ENCODE data around the gene CYGB. TPM values are rescaled to one million over a fixed set of nuclear protein-coding genes. Genes with fewer than 3 reads are reported as not detected.

The CYGB gene
- total and polyA plus RNA-seq, 9 of the 15 experiments (the other 6 are each of a cell fraction or from before 2014, with no cell fraction given): 0.08 to 0.95 (median 0.18) TPM; not detected in 5

DNA sequence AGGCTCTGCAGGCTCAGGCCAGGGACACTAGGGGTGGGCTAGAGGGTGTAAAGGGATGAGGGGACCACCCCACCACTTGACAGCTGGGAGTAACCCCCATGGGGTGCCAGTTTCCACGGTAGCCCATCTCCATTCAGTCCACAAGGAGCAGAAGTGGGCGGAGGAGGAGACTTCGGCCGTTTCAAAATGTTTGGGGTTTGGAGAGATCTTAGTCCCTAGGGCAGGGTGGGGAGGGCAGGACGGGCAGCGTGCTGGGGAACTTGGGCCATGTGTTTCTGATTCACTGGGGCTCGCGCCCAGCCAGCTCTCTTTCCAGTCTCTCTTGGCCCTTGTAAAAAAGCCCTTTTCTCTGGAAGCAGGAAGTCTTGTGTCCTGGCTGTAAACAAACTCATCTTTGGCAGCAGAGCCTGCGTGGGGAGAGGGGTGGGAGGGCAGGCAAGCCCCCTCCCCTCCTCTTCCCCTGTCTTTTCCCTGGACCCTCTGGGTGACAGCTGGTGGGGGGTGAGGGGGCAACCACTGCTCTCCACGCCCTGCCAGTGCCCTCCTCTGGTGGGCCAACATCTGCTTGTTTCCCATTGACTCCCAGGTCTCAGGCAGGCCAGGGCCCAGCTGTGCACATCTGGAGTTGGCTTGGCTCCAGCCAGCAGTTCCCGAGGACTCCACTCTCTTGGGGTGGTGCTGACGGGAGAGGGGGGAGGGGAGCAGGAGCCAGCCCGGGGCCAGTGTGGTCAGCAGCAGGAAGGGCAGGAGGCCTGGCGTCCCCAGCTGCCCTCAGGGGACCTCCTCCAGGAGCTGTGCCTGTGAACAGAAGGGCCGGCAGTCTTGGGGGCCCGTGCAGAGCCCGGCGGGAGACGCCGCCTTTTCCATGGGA is 8.1 kb downstream of the CYGB start (continued):
- TF ChIP-seq CHD4 (IDR thresholded peaks at IDR 0.05; ENCODE audit: insufficient read depth, insufficient replicate concordance, low read depth, low read length, poor library complexity, severe bottlenecking) (no peak), XRCC3 (IDR thresholded peaks at IDR 0.05) (no peak), HLTF (IDR thresholded peaks at IDR 0.05) (no peak), SAP30 (IDR thresholded peaks at IDR 0.05; ENCODE audit: borderline replicate concordance, insufficient read depth, low read depth, low read length, poor library complexity, severe bottlenecking) (no peak), KDM5B (IDR thresholded peaks at IDR 0.05; ENCODE audit: insufficient replicate concordance, low read depth, low read length) (peak; percentile 39), TARDBP (IDR thresholded peaks at IDR 0.05) (no peak), ZKSCAN8 (CRISPR knock-in tag; IDR thresholded peaks at IDR 0.05) (no peak; the same call in 1 of the 2 replicates), RNF2 (IDR thresholded peaks at IDR 0.05) (no peak; the same call in 1 of the 2 replicates), PURB (CRISPR knock-in tag; IDR thresholded peaks at IDR 0.05; ENCODE audit: low read depth) (no peak), PML (IDR thresholded peaks at IDR 0.05; ENCODE audit: low read length) (no peak), SREBF2 (CRISPR knock-in tag; IDR thresholded peaks at IDR 0.05) (no peak), ZFX (CRISPR knock-in tag; IDR thresholded peaks at IDR 0.05) (peak; percentile 50; the same call in 1 of the 2 replicates), PPARD (CRISPR knock-in tag; IDR thresholded peaks at IDR 0.05) (no peak), CBX2 (IDR thresholded peaks at IDR 0.05; ENCODE audit: insufficient read depth, low read length, poor library complexity, severe bottlenecking) (no peak), ZBTB17 (CRISPR knock-in tag; IDR thresholded peaks at IDR 0.05) (no peak), SMARCE1 (IDR thresholded peaks at IDR 0.05) (no peak), WHSC1 (IDR thresholded peaks at IDR 0.05; ENCODE audit: low read length) (no peak), TEAD4 (IDR thresholded peaks at IDR 0.05; ENCODE audit: low read length) (no peak), TEAD4 (CRISPR knock-in tag; IDR thresholded peaks at IDR 0.05; ENCODE audit: borderline replicate concordance) (no peak), SLC30A9 (CRISPR knock-in tag; IDR thresholded peaks at IDR 0.05) (no peak), BRD9 (IDR thresholded peaks at IDR 0.05; ENCODE audit: low read depth, partially characterized antibody) (no peak), POLR2B (IDR thresholded peaks at IDR 0.05; ENCODE audit: low read depth, partially characterized antibody) (no peak), KDM1A (IDR thresholded peaks at IDR 0.05) (no peak), ZNF586 (CRISPR knock-in tag; conservative IDR thresholded peaks at IDR 0.05) (no peak), SMAD2 (IDR thresholded peaks at IDR 0.05; ENCODE audit: low read depth, low read length) (no peak), ZNF124 (CRISPR knock-in tag; IDR thresholded peaks at IDR 0.05) (no peak)
- TF ChIP-seq, protein P1, sequence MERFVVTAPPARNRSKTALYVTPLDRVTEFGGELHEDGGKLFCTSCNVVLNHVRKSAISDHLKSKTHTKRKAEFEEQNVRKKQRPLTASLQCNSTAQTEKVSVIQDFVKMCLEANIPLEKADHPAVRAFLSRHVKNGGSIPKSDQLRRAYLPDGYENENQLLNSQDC (CRISPR knock-in tag; IDR thresholded peaks at IDR 0.05): no peak
- TF ChIP-seq, protein P2, sequence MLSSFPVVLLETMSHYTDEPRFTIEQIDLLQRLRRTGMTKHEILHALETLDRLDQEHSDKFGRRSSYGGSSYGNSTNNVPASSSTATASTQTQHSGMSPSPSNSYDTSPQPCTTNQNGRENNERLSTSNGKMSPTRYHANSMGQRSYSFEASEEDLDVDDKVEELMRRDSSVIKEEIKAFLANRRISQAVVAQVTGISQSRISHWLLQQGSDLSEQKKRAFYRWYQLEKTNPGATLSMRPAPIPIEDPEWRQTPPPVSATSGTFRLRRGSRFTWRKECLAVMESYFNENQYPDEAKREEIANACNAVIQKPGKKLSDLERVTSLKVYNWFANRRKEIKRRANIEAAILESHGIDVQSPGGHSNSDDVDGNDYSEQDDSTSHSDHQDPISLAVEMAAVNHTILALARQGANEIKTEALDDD (IDR thresholded peaks at IDR 0.05): no peak
- TF ChIP-seq, protein P3, sequence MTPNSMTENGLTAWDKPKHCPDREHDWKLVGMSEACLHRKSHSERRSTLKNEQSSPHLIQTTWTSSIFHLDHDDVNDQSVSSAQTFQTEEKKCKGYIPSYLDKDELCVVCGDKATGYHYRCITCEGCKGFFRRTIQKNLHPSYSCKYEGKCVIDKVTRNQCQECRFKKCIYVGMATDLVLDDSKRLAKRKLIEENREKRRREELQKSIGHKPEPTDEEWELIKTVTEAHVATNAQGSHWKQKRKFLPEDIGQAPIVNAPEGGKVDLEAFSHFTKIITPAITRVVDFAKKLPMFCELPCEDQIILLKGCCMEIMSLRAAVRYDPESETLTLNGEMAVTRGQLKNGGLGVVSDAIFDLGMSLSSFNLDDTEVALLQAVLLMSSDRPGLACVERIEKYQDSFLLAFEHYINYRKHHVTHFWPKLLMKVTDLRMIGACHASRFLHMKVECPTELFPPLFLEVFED (CRISPR knock-in tag; conservative IDR thresholded peaks at IDR 0.05): no peak

Measured in K562 (cell line).